Activated naive CD4-positive, alpha-beta T cell treated with anti-CD3 and anti-CD28 coated beads for 36 hours (primary cell): ENCODE measurements around the gene AP1M2. TPM values are rescaled to one million over a fixed set of nuclear protein-coding genes. Genes with fewer than 3 reads are reported as not detected.
A peak's percentile ranks its signal among the peaks of the same experiment; 100 is the strongest.

Source experiments
- CTCF ChIA-PET: fragments of 350-600 bp; sonication (Branson Sonifier 250); formaldehyde crosslinking; loops from one replicate; lab custom pipeline; 2021; ENCODE audit warnings: antibody characterized with exemption; lab: Charles Lee
- DNase-seq: peaks from one replicate; pipeline ENCODE4 v3.0.0-alpha.2; 2020
- H3K27ac Mint-ChIP-seq: one replicate; pipeline ENCODE4 v1.8.0; 2021; ENCODE audit warnings: mild to moderate bottlenecking, mixed read lengths
- H3K27me3 Mint-ChIP-seq: one replicate; pipeline ENCODE4 v1.8.0; 2021; ENCODE audit warnings: low read depth, mixed read lengths
- H3K36me3 Mint-ChIP-seq: one replicate; pipeline ENCODE4 v1.8.0; 2021; ENCODE audit warnings: low read depth, mixed read lengths
- H3K4me1 Mint-ChIP-seq: one replicate; pipeline ENCODE4 v1.8.0; 2021; ENCODE audit warnings: low read depth, mixed read lengths
- H3K4me3 Mint-ChIP-seq: one replicate; pipeline ENCODE4 v1.8.0; 2021; ENCODE audit warnings: mild to moderate bottlenecking, moderate library complexity, mixed read lengths
- H3K9me3 Mint-ChIP-seq: one replicate; pipeline ENCODE4 v1.8.0; 2021; ENCODE audit warnings: mixed read lengths
- intact Hi-C: fragments of 100-400 bp; cut with micrococcal nuclease; formaldehyde crosslinking; loops from one replicate; pipeline ENCODE4 v1.15.1; 2023
- total RNA-seq, 2 experiments: library from RNA; stranded (reverse); gene quantifications; one replicate each; pipeline ENCODE4 v1.2.3, GENCODE V29; 2021

The AP1M2 gene
- total RNA-seq, 2 experiments from 2014 or later = not detected

DNA sequence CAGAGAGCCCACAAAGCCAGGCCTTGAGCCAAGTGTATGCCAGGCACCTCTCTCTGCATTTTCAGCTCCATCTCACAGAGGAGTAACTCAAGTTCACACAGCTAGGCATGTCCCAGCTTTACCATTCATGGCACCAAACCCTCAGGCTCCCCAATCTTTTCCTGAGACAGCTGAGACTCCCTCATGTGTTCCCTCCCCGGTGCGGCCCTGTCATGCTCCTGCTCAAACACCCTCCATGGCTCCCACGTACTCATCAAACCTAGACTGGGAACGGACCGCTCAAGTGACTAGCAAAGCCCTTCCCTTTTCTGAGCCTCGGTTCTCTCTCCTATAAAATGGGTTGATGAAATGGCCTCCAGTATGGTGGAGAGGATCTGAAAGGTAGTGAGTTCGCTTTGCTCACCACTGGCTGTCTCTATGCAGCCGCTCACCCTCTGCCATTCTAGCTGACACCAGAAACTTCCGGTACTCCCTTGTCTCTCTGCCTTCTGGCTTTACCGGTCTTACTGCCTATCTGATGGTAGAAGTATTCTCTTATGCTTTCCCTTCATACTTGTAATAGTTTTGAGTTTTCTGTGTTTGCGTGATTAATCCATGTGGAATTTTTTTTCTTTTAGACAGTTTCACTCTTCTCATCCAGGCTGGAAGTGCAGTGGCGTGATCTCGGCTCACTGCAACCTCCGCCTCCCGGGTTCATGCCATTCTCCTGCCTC is 30.5 kb upstream of the AP1M2 start:
- intact Hi-C loops = no loop called here
- Mint-ChIP-seq H3K27ac (peak overlapping the region; percentile 8), H3K36me3 (peaks cover 12% of the 10 kb centered on the region)

DNA sequence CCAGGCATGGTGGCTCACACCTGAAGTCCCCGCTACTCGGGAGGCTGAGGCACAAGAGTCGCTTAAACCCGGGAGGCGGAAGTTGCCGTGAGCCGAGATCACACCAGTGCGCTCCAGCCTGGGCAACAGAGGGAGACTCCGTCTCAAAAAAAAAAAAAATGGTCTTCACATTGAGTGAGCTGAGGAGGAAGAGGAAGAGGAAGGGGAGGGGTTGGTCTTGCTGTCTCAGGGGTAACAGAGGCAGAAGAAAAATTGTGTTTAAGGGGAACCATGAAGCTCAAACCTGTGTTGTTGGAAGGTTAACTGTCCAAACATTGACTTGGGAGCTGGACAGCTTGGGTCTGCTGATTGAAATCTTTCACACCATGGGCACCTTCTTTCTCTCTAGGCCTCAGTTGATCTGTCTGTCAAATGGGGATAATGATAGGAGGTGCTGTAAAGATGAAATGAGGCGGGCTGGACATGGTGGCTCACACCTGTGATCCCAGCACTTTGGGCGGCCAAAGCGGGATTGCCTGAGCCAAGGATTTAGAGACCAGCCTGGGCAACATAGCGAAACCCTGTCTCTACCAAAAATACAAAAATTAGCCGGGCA is 28.4 kb upstream of the AP1M2 start:
- Mint-ChIP-seq H3K4me3 (no peak overlapping the region), H3K36me3 (peaks cover 12% of the 10 kb centered on the region), H3K27me3 (no peaks in the 10 kb centered on the region), H3K27ac (peak overlapping the region; percentile 35), H3K4me1 (peaks cover 35% of the 10 kb centered on the region), H3K9me3 (no peaks in the 10 kb centered on the region)
- intact Hi-C loops = no loop called here
- DNase-seq = no peak
- CTCF ChIA-PET = interaction anchor here (1.1 kb wide), 1 partner anchor 84 kb away, joined by 4 read pairs; no protein-coding TSS in a partner anchor

More for the DNA sequence above, 30.5 kb upstream of the AP1M2 start:
- CTCF ChIA-PET = interaction anchor here (0.6 to 4.7 kb wide), 4 partner anchors 26 to 144 kb away, joined by 3 to 22 read pairs (median 3); no protein-coding TSS in a partner anchor
- Mint-ChIP-seq H3K4me1 (peaks cover 45% of the 10 kb centered on the region), H3K9me3 (no peaks in the 10 kb centered on the region), H3K27me3 (no peaks in the 10 kb centered on the region), H3K4me3 (no peak overlapping the region)
- DNase-seq = no peak

GRCh38 chr19:10612499-10613119 is 25.5 kb upstream of the AP1M2 start:
- Mint-ChIP-seq H3K4me3 (no peak overlapping the region), H3K9me3 (no peaks in the 10 kb centered on the region), H3K4me1 (peaks cover 31% of the 10 kb centered on the region), H3K36me3 (peaks cover 11% of the 10 kb centered on the region), H3K27me3 (no peaks in the 10 kb centered on the region), H3K27ac (no peak overlapping the region)
- CTCF ChIA-PET = interaction anchor here (1.3 to 2.1 kb wide), 3 partner anchors 9 to 32 kb away, joined by 3 to 11 read pairs (median 8); no protein-coding TSS in a partner anchor
- no peak for DNase-seq
- intact Hi-C loops = no loop called here

GRCh38 chr19:10611907-10612306 is 24.8 kb upstream of the AP1M2 start:
- intact Hi-C loops = no loop called here
- Mint-ChIP-seq H3K4me3 (no peak overlapping the region), H3K36me3 (peaks cover 8% of the 10 kb centered on the region), H3K27ac (no peak overlapping the region), H3K27me3 (no peaks in the 10 kb centered on the region), H3K4me1 (peaks cover 32% of the 10 kb centered on the region), H3K9me3 (no peaks in the 10 kb centered on the region)
- CTCF ChIA-PET = interaction anchor here (0.6 to 2.1 kb wide), 5 partner anchors 8 to 127 kb away, joined by 3 to 11 read pairs (median 4); no protein-coding TSS in a partner anchor
- DNase-seq = no peak

GRCh38 chr19:10604460-10604980 is 17.4 kb upstream of the AP1M2 start:
- peak overlapping the region; percentile 100 for H3K27ac Mint-ChIP-seq
- intact Hi-C loops = loop anchor here (1.0 kb wide), 1 partner anchor 35 kb away; no protein-coding TSS in a partner anchor
- CTCF ChIA-PET = interaction anchor here (0.5 to 2.0 kb wide), 6 partner anchors 7 to 33 kb away, joined by 3 to 10 read pairs (median 3); no protein-coding TSS in a partner anchor
- DNase-seq = peak; percentile 21
- peak overlapping the region; percentile 98 for H3K4me3 Mint-ChIP-seq
- no peaks in the 10 kb centered on the region for H3K9me3 Mint-ChIP-seq
- peaks cover 26% of the 10 kb centered on the region for H3K4me1 Mint-ChIP-seq
- peaks cover 9% of the 10 kb centered on the region for H3K36me3 Mint-ChIP-seq
- H3K27me3 Mint-ChIP-seq = no peaks in the 10 kb centered on the region

DNA sequence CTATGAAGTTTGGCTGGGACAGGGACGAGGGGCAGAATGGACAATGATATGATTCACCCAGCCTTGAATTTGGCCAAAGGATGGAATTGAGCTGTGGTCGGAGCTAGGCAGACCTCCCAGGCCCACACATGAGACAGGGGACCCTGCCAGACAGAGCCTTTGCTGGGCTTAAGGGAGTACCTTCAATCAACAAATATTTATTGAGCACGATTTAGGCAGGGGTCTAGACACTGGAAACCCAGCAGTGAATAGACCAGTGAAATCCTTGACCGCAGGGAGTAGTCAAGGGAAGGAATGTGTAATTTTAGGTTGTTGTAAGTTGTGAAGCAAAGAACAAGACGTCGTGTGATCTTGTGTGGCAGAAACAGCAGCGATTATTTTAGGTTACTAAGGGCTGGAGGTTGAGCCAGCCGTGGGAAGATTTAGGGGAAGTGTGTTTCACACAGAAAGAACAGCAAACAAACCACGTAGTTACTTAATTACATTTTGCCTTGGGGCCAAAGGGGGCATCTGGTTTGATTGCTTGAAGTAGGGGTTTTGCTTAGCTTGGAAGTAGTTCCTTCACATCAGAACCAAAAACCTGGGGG is 16.9 kb upstream of the AP1M2 start:
- Mint-ChIP-seq H3K36me3 (peaks cover 9% of the 10 kb centered on the region), H3K27ac (peak overlapping the region; percentile 100), H3K4me1 (peaks cover 26% of the 10 kb centered on the region), H3K9me3 (no peaks in the 10 kb centered on the region), H3K27me3 (no peaks in the 10 kb centered on the region), H3K4me3 (peak overlapping the region; percentile 98)
- intact Hi-C loops = loop anchor here (1.0 to 2.0 kb wide), 5 partner anchors 35 to 233 kb away; partner anchors contain the start of gene TMED1
- CTCF ChIA-PET = interaction anchor here (0.5 to 2.0 kb wide), 5 partner anchors 8 to 32 kb away, joined by 3 to 10 read pairs (median 3); no protein-coding TSS in a partner anchor
- peak; percentile 60 for DNase-seq

DNA sequence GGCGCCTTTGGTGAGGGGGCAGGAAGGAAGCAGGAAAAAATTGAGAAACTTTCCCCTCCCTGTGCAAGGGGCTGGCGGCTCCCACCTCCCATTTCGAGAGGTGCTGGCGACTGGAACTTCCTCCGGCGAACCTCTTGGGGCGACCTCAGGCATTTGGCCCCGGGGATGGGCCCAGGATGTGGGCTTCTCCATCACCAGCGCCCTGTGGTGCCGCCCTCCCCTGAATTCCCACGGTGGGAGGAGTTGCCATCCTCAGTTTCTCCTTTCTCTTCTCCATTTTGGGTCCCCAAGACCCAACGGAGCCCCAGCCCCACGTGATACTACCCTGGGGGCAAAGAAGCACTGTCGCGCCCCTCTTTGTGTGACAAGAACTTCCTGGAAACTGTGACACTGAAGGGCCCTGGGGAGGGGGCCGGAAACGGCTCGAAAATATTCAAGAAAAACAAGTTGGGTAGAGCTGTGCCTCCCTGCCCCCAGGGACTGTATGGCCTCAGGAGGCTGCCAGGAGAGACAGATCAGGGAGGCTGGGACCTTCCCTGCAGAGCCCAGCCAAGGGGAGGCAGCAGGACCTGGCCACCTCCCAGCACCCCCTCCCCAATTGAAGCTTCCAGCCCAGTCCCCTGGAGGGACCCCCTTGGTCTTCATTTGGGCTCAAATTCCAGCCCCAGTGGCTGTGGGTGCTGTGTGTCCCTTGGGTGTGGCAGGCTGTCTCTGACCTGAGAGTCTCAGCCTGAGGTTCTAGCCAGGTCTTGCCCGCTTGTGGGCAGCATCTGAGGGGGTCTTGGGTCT is 16.2 kb upstream of the AP1M2 start:
- peak; percentile 90 for DNase-seq
- intact Hi-C loops = loop anchor here (1.0 to 2.0 kb wide), 4 partner anchors 42 to 234 kb away; partner anchors contain the start of gene TMED1
- H3K36me3 Mint-ChIP-seq = peaks cover 9% of the 10 kb centered on the region
- H3K4me1 Mint-ChIP-seq = peaks cover 24% of the 10 kb centered on the region
- peak overlapping the region; percentile 98 for H3K4me3 Mint-ChIP-seq
- H3K27me3 Mint-ChIP-seq = no peaks in the 10 kb centered on the region
- H3K27ac Mint-ChIP-seq = peak overlapping the region; percentile 100
- CTCF ChIA-PET = interaction anchor here (0.6 to 2.0 kb wide), 5 partner anchors 8 to 783 kb away, joined by 3 to 10 read pairs (median 4); no protein-coding TSS in a partner anchor
- no peaks in the 10 kb centered on the region for H3K9me3 Mint-ChIP-seq

- Mint-ChIP-seq H3K27ac (peak overlapping the region; percentile 100), H3K4me3 (peak overlapping the region; percentile 98), H3K4me1 (peaks cover 24% of the 10 kb centered on the region), H3K36me3 (peaks cover 9% of the 10 kb centered on the region), H3K27me3 (no peaks in the 10 kb centered on the region), H3K9me3 (no peaks in the 10 kb centered on the region)
- CTCF ChIA-PET = interaction anchor here (0.6 to 1.6 kb wide), 4 partner anchors 21 to 782 kb away, joined by 3 to 6 read pairs (median 4); no protein-coding TSS in a partner anchor
- intact Hi-C loops = loop anchor here (1.0 to 2.0 kb wide), 4 partner anchors 42 to 234 kb away; partner anchors contain the start of gene TMED1
- peak; percentile 91 for DNase-seq
These were observed 15.4 kb upstream of the AP1M2 start for GRCh38 chr19:10602330-10603083.

GRCh38 chr19:10601999-10602329 is 14.9 kb upstream of the AP1M2 start:
- CTCF ChIA-PET = interaction anchor here (1.5 to 1.6 kb wide), 2 partner anchors 21 to 43 kb away, joined by 5 to 6 read pairs; no protein-coding TSS in a partner anchor
- Mint-ChIP-seq H3K9me3 (no peaks in the 10 kb centered on the region), H3K27ac (peak overlapping the region; percentile 59), H3K36me3 (peaks cover 9% of the 10 kb centered on the region), H3K27me3 (no peaks in the 10 kb centered on the region), H3K4me3 (peak overlapping the region; percentile 64), H3K4me1 (peaks cover 21% of the 10 kb centered on the region)
- DNase-seq = no peak
- intact Hi-C loops = loop anchor here (2.0 kb wide), 3 partner anchors 43 to 235 kb away; partner anchors contain the start of gene TMED1

DNA sequence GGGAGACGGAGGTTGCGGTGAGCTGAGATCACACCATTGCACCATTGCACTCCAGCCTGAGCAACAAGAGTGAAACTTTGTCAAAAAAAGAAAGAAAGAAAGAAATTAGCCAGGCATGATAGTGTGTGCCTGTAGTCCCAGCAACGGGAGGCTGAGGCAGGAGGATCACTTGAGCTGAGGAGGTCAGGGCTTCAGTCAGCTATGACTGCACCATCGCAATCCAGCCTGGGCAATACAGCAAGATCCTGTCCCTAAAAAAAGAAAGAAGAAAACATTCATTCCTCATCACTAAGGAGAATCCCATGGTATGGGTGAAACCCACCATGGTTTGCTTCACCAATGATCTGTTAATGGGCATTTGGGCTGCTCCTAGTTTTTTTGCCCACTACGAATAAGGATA is 13.0 kb upstream of the AP1M2 start:
- Mint-ChIP-seq H3K4me1 (peaks cover 32% of the 10 kb centered on the region), H3K4me3 (no peak overlapping the region), H3K36me3 (peaks cover 9% of the 10 kb centered on the region), H3K9me3 (no peaks in the 10 kb centered on the region), H3K27ac (no peak overlapping the region), H3K27me3 (no peaks in the 10 kb centered on the region)
- intact Hi-C loops = no loop called here
- CTCF ChIA-PET = interaction anchor here (0.5 to 2.1 kb wide), 5 partner anchors 18 to 44 kb away, joined by 3 to 9 read pairs (median 3); no protein-coding TSS in a partner anchor
- no peak for DNase-seq
